IMR-90 (cell line): ENCODE measurements around the gene METTL27. TPM values are rescaled to one million over a fixed set of nuclear protein-coding genes. Genes with fewer than 3 reads are reported as not detected.

Experiments used
- ATAC-seq: fragments of 200-7000 bp; cut with Tn5 transposase; 2 replicates; pipeline ENCODE4 v1.9.1; 2020; ENCODE audit warnings: low read depth, mild to moderate bottlenecking, moderate library complexity
- BruUV-seq: library from RNA; stranded (reverse); fragments of 400-500 nt; replicated peaks from 2 replicates; lab custom pipeline; 2021; lab: Mats Ljungman, UMichigan
- CTCF ChIA-PET: fragments of 300-600 bp; formaldehyde crosslinking; extraction: SDS; loops from one replicate; lab custom pipeline; 2021; ENCODE audit warnings: antibody characterized with exemption; lab: Yijun Ruan, JAX
- POLR2A ChIA-PET: fragments of 300-600 bp; sonication (Branson Sonifier 250); formaldehyde crosslinking; loops from one replicate; lab custom pipeline; 2022; ENCODE audit warnings: antibody characterized with exemption; ENCODE audit not compliant: unreplicated experiment; lab: Charles Lee
- DNase-seq: peaks from one replicate; pipeline ENCODE4 v3.0.0; 2013
- H2AFZ ChIP-seq: replicated peaks from 2 replicates; pipeline ENCODE3; 2013; ENCODE audit warnings: low read length, mild to moderate bottlenecking; ENCODE audit not compliant: poor library complexity
- H2AK5ac ChIP-seq: 2 replicates; pipeline ENCODE4 v1.6.1; 2013; ENCODE audit warnings: low read depth, low read length, inconsistent platforms
- H2AK9ac ChIP-seq: replicated peaks from 2 replicates; pipeline ENCODE3; 2013; ENCODE audit warnings: mild to moderate bottlenecking, low read depth, low read length, moderate library complexity; ENCODE audit not compliant: poor library complexity
- H2BK120ac ChIP-seq: 2 replicates; pipeline ENCODE4 v1.6.1; 2013; ENCODE audit warnings: low read depth, low read length, inconsistent platforms
- H2BK15ac ChIP-seq: 3 replicates; pipeline ENCODE4 v1.6.1; 2013; ENCODE audit warnings: low read depth, low read length, inconsistent platforms
- H2BK20ac ChIP-seq: 2 replicates; pipeline ENCODE4 v1.6.1; 2013; ENCODE audit warnings: low read depth, mild to moderate bottlenecking, inconsistent platforms, low read length, moderate library complexity
- H2BK5ac ChIP-seq: 2 replicates; pipeline ENCODE4 v1.6.1; 2013; ENCODE audit warnings: mild to moderate bottlenecking, low read depth, low read length, inconsistent platforms; ENCODE audit not compliant: poor library complexity, severe bottlenecking
- H3K14ac ChIP-seq: replicated peaks from 2 replicates; pipeline ENCODE4 v1.6.1; 2013; ENCODE audit warnings: low read depth, low read length, inconsistent platforms
- H3K18ac ChIP-seq: 2 replicates; pipeline ENCODE4 v1.6.1; 2013; ENCODE audit warnings: low read depth, low read length, control low read depth
- H3K23ac ChIP-seq: 2 replicates; pipeline ENCODE4 v1.6.1; 2013; ENCODE audit warnings: low read depth, low read length, inconsistent platforms
- H3K27ac ChIP-seq: 2 replicates; pipeline ENCODE4 v1.5.1; 2013; ENCODE audit warnings: mild to moderate bottlenecking, control low read depth, low read length; ENCODE audit not compliant: insufficient read depth
- H3K27me3 ChIP-seq: 2 replicates; pipeline ENCODE4 v1.6.1; 2013; ENCODE audit warnings: low read length; ENCODE audit not compliant: control insufficient read depth, insufficient read depth
- H3K36me3 ChIP-seq: 2 replicates; pipeline ENCODE4 v1.6.1; 2013; ENCODE audit warnings: low read length, mixed read lengths; ENCODE audit not compliant: control insufficient read depth, insufficient read depth
- H3K4ac ChIP-seq: 2 replicates; pipeline ENCODE4 v1.6.1; 2013; ENCODE audit warnings: low read depth, low read length, inconsistent platforms
- H3K4me1 ChIP-seq: 2 replicates; pipeline ENCODE4 v1.6.1; 2013; ENCODE audit warnings: low read length, mixed read lengths; ENCODE audit not compliant: control insufficient read depth, insufficient read depth
- H3K4me2 ChIP-seq: 2 replicates; pipeline ENCODE4 v1.6.1; 2013; ENCODE audit warnings: low read depth, mild to moderate bottlenecking, control low read depth, low read length, moderate library complexity
- H3K4me3 ChIP-seq: 2 replicates; pipeline ENCODE4 v1.5.1; 2013; ENCODE audit warnings: low read depth, mild to moderate bottlenecking, control low read depth, low read length, moderate library complexity; ENCODE audit not compliant: insufficient read depth
- H3K56ac ChIP-seq: 2 replicates; pipeline ENCODE4 v1.6.1; 2013; ENCODE audit warnings: low read length, inconsistent platforms; ENCODE audit not compliant: insufficient read depth; ENCODE audit errors: extremely low read depth
- H3K79me1 ChIP-seq, 2 experiments: 2 replicates each; pipeline ENCODE4 v1.6.1; 2013; ENCODE audit warnings: low read length in 2 of 2, inconsistent platforms in 1 of 2, low read depth in 1 of 2
- H3K9ac ChIP-seq: 2 replicates; pipeline ENCODE4 v1.6.1; 2013; ENCODE audit warnings: low read depth, low read length, control low read depth
- H3K9me1 ChIP-seq: 2 replicates; pipeline ENCODE4 v1.6.1; 2013; ENCODE audit warnings: low read length, inconsistent platforms; ENCODE audit not compliant: insufficient read depth
- H3K9me3 ChIP-seq: 2 replicates; pipeline ENCODE4 v1.6.1; 2013; ENCODE audit warnings: low read length; ENCODE audit not compliant: control insufficient read depth, insufficient read depth
- H4K20me1 ChIP-seq: 2 replicates; pipeline ENCODE4 v1.6.1; 2013; ENCODE audit warnings: low read length, inconsistent platforms; ENCODE audit not compliant: insufficient read depth
- H4K5ac ChIP-seq: 2 replicates; pipeline ENCODE4 v1.6.1; 2013; ENCODE audit warnings: mild to moderate bottlenecking, low read depth, low read length, control low read depth
- H4K8ac ChIP-seq, 2 experiments: 2 replicates each; pipeline ENCODE4 v1.6.1; 2013; ENCODE audit warnings: low read depth in 2 of 2, low read length in 2 of 2, control low read depth in 1 of 2, inconsistent platforms in 1 of 2
- H4K91ac ChIP-seq: 2 replicates; pipeline ENCODE4 v1.6.1; 2013; ENCODE audit warnings: low read depth, low read length, inconsistent platforms; ENCODE audit not compliant: insufficient read depth
- BHLHE40 ChIP-seq: fragments of 150-350 bp; IDR thresholded peaks from 2 replicates; pipeline ENCODE4 v1.6.1; 2016; ENCODE audit warnings: mild to moderate bottlenecking, low read depth, low read length
- CEBPB ChIP-seq: IDR thresholded peaks from 2 replicates; pipeline ENCODE4 v1.6.1; 2012; ENCODE audit warnings: low read depth, low read length, improper control_type of control experiment
- FOS ChIP-seq: fragments of 150-350 bp; IDR thresholded peaks from 2 replicates; pipeline ENCODE4 v1.6.1; 2016; ENCODE audit warnings: low read depth, low read length
- MAZ ChIP-seq: IDR thresholded peaks from 2 replicates; pipeline ENCODE4 v1.6.1; 2012; ENCODE audit warnings: low read depth, mild to moderate bottlenecking, low read length, improper control_type of control experiment, moderate library complexity, borderline replicate concordance
- MXI1 ChIP-seq: IDR thresholded peaks from 2 replicates; pipeline ENCODE4 v1.6.1; 2012; ENCODE audit warnings: low read depth, mild to moderate bottlenecking, low read length, moderate library complexity, borderline replicate concordance
- POLR2A ChIP-seq: IDR thresholded peaks from 2 replicates; pipeline ENCODE4 v1.6.1; 2012; ENCODE audit warnings: mild to moderate bottlenecking, low read depth, low read length
- RCOR1 ChIP-seq: IDR thresholded peaks from 2 replicates; pipeline ENCODE4 v1.6.1; 2012; ENCODE audit warnings: mild to moderate bottlenecking, low read length, improper control_type of control experiment; ENCODE audit not compliant: insufficient replicate concordance
- SMC3 ChIP-seq: fragments of 150-350 bp; IDR thresholded peaks from 2 replicates; pipeline ENCODE4 v1.6.1; 2016; ENCODE audit warnings: low read depth, mild to moderate bottlenecking, antibody characterized with exemption, low read length, moderate library complexity
- WGBS, 2 experiments: methylation state at CpG; one replicate each; pipeline versions ENCODE4 v1.1.5 to v1.1.7; 2013; ENCODE audit warnings: missing lambda C conversion rate in 2 of 2; ENCODE audit not compliant: insufficient read length in 1 of 2; ENCODE audit errors: extremely low coverage in 2 of 2; 5-methylcytosine and 5-hydroxymethylcytosine counted together
- dilution Hi-C: fragments of 300-500 bp; cut with HindIII; formaldehyde crosslinking; loops from one replicate; pipeline ENCODE4 v1.14.3; 2018; ENCODE audit warnings: low sequenced_read_pairs; ENCODE audit not compliant: unreplicated experiment
- in situ Hi-C: fragments of 300-500 bp; cut with MboI; formaldehyde crosslinking; loops from 3 replicates; pipeline ENCODE4 v1.14.3; 2019; ENCODE audit warnings: low sequenced_read_pairs, inconsistent platforms, mixed read lengths
- intact Hi-C: fragments of 100-400 bp; cut with micrococcal nuclease; formaldehyde crosslinking; loops from 2 replicates; pipeline ENCODE4 v1.10.0; 2022
- polyA plus RNA-seq, 3 experiments: library from polyadenylated mRNA; depleted of rRNA; stranded (reverse); fragments of >200 nt; gene quantifications; 2 replicates each; pipeline ENCODE4 v1.2.3, GENCODE V29; 2012; ENCODE audit warnings: low replicate concordance in 1 of 3
- total RNA-seq: library from RNA; depleted of rRNA; stranded (reverse); fragments of >200 nt; gene quantifications from 2 replicates; pipeline ENCODE4 v1.2.3, GENCODE V29; 2012
- TF ChIP-seq, protein P1 (sequence below): fragments of 150-350 bp; IDR thresholded peaks from 2 replicates; pipeline ENCODE4 v1.6.1; 2017; ENCODE audit warnings: mild to moderate bottlenecking, antibody characterized with exemption, low read length, low read depth
- TF ChIP-seq, protein P2 (sequence below): conservative IDR thresholded peaks from 2 replicates; pipeline ENCODE4 v1.5.1; 2012; ENCODE audit warnings: mild to moderate bottlenecking, low read depth, low read length, improper control_type of control experiment

METTL27 gene
- total and polyA plus RNA-seq, 2 of the 4 experiments (the other 2 are of a cell fraction): 2.3 to 4.3 TPM

DNA sequence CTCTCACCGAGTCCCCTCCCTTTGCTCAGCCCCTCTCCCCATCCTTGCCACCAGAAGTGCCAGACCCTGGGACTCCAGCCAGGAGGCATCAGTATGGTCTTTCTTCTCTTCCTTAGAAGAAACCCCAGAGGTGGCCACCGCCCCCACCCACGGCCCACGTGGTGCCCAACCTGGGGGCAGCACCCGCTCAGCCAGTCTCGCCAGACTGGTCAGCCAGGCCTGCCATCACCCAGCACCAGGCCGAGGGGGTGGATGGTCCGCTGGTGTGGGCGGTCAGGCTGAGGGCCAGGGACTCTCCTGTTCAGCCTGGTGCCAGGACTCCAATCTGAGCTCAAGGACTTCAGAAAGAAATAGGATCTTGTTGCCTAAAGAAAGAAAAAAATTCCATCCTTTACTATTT is 17.3 kb downstream of the METTL27 start:
- H2BK20ac ChIP-seq: no peak overlapping the region
- H2BK120ac ChIP-seq: no peak overlapping the region; the same call in 1 of the 2 replicates
- no peak overlapping the region for H4K8ac ChIP-seq
- intact Hi-C loops (no loop called here), dilution Hi-C loops (no loop called here), in situ Hi-C loops (no loop called here)
- WGBS, 2 experiments: no CpG with 5 or more reads among the region's 9 CpGs
- H3K18ac ChIP-seq: no peak overlapping the region
- no peaks in the 10 kb centered on the region for H3K27me3 ChIP-seq
- H4K5ac ChIP-seq: no peak overlapping the region
- H3K9ac ChIP-seq: no peak overlapping the region
- H3K4me3 ChIP-seq: no peak overlapping the region
- H2AFZ ChIP-seq: no peak overlapping the region
- no peak overlapping the region for H3K14ac ChIP-seq
- H3K9me3 ChIP-seq: no peaks in the 10 kb centered on the region
- H3K79me1 ChIP-seq: no peaks in the 10 kb centered on the region
- no peak overlapping the region for H2AK9ac ChIP-seq
- H4K20me1 ChIP-seq: no peaks in the 10 kb centered on the region
- no peak overlapping the region for H3K4me2 ChIP-seq
- DNase-seq (no peak), ATAC-seq (no peak)
- H3K4ac ChIP-seq: peak overlapping the region; percentile 29; the same call in 1 of the 2 replicates
- BruUV-seq: no TSS peak
- no peaks in the 10 kb centered on the region for H3K36me3 ChIP-seq
- H4K91ac ChIP-seq: no peak overlapping the region
- peak overlapping the region; percentile 52; the same call in 1 of the 2 replicates for H2AK5ac ChIP-seq
- H3K56ac ChIP-seq: no peak overlapping the region
- ChIA-PET CTCF (interaction anchor here (0.6 kb wide), 1 partner anchor 95 kb away, joined by 7 read pairs; no protein-coding TSS in a partner anchor), POLR2A (no interaction called here)
- TF ChIP-seq RCOR1 (no peak), CEBPB (no peak), BHLHE40 (no peak), MXI1 (no peak), POLR2A (no peak), FOS (no peak), MAZ (no peak), SMC3 (no peak)
- TF ChIP-seq, protein P1, sequence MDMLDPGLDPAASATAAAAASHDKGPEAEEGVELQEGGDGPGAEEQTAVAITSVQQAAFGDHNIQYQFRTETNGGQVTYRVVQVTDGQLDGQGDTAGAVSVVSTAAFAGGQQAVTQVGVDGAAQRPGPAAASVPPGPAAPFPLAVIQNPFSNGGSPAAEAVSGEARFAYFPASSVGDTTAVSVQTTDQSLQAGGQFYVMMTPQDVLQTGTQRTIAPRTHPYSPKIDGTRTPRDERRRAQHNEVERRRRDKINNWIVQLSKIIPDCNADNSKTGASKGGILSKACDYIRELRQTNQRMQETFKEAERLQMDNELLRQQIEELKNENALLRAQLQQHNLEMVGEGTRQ: no peak
- TF ChIP-seq, protein P2, sequence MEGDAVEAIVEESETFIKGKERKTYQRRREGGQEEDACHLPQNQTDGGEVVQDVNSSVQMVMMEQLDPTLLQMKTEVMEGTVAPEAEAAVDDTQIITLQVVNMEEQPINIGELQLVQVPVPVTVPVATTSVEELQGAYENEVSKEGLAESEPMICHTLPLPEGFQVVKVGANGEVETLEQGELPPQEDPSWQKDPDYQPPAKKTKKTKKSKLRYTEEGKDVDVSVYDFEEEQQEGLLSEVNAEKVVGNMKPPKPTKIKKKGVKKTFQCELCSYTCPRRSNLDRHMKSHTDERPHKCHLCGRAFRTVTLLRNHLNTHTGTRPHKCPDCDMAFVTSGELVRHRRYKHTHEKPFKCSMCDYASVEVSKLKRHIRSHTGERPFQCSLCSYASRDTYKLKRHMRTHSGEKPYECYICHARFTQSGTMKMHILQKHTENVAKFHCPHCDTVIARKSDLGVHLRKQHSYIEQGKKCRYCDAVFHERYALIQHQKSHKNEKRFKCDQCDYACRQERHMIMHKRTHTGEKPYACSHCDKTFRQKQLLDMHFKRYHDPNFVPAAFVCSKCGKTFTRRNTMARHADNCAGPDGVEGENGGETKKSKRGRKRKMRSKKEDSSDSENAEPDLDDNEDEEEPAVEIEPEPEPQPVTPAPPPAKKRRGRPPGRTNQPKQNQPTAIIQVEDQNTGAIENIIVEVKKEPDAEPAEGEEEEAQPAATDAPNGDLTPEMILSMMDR: no peak
- peaks cover 14% of the 10 kb centered on the region for H3K4me1 ChIP-seq
- H2BK5ac ChIP-seq: no peak overlapping the region
- no peak overlapping the region; the same call in 2 of the 3 replicates for H2BK15ac ChIP-seq
- no peak overlapping the region for H3K27ac ChIP-seq
- H3K9me1 ChIP-seq: peaks cover 36% of the 10 kb centered on the region
- no peak overlapping the region for H3K23ac ChIP-seq
